Testis (tissue), 3 donors: ENCODE data around the gene ZFYVE28. TPM values are rescaled to one million over a fixed set of nuclear protein-coding genes. Genes with fewer than 3 reads are reported as not detected.

Experiments used
- DNase-seq: peaks from one replicate; pipeline ENCODE4 v3.0.0-alpha.2; 2019
- H3K27ac ChIP-seq, 2 donors: fragments of 200-600 bp; sonication (generic); one replicate each; pipeline ENCODE4 v1.5.1; 2019
- H3K27me3 ChIP-seq: fragments of 200-600 bp; sonication (generic); one replicate; pipeline ENCODE4 v1.5.1; 2019
- H3K36me3 ChIP-seq: fragments of 200-600 bp; sonication (generic); one replicate; pipeline ENCODE4 v1.5.1; 2017; ENCODE audit warnings: low read depth; ENCODE audit errors: missing control alignments
- H3K4me1 ChIP-seq: fragments of 200-600 bp; sonication (generic); one replicate; pipeline ENCODE4 v1.5.1; 2019
- H3K4me3 ChIP-seq, 2 donors: fragments of 200-600 bp; sonication (generic); one replicate each; pipeline ENCODE4 v1.5.1; 2017 to 2019
- H3K9me3 ChIP-seq: fragments of 200-600 bp; sonication (generic); one replicate; pipeline ENCODE4 v1.5.1; 2017
- CTCF ChIP-seq, 3 experiments: fragments of 450-650 bp in 2 of 3; fragments of 200-600 bp in 1 of 3; sonication (generic) in 1 of 3; IDR thresholded peaks; one replicate each; pipeline ENCODE4 v1.5.1; 2016 to 2019; ENCODE audit warnings: antibody characterized with exemption in 3 of 3, mild to moderate bottlenecking in 2 of 3, moderate library complexity in 1 of 3
- POLR2A ChIP-seq: fragments of 450-650 bp; IDR thresholded peaks from one replicate; pipeline ENCODE4 v1.6.1; 2017; ENCODE audit warnings: antibody characterized with exemption, mild to moderate bottlenecking, moderate library complexity
- WGBS, 2 donors: methylation state at CpG; one replicate each; pipeline ENCODE4 v1.1.5; 2018; 5-methylcytosine and 5-hydroxymethylcytosine counted together
- intact Hi-C: fragments of 100-400 bp; cut with DNase I; formaldehyde crosslinking; loops from one replicate; pipeline ENCODE4 v1.15.1; 2023; ENCODE audit warnings: low total_unique reads
- polyA plus RNA-seq: library from polyadenylated mRNA; stranded (reverse); fragments of 350-450 nt; fragmentation: Illumina TruSeq; extraction: RNeasy Lipid Tissue Mini Kit (QIAGEN cat#74804); gene quantifications from one replicate; pipeline ENCODE4 v1.2.3, GENCODE V29; 2014; ENCODE audit warnings: low read depth, low replicate concordance; ENCODE audit not compliant: insufficient read depth
- total RNA-seq, 2 donors: library from RNA; depleted of rRNA; stranded (reverse); fragments of >200 nt; gene quantifications; one replicate each; pipeline ENCODE4 v1.2.3, GENCODE V29; 2016

The ZFYVE28 gene
- total and polyA plus RNA-seq, 3 donors from 2014 or later: 14.7 to 55.3 (median 40.5) TPM

GRCh38 chr4:2339458-2340271 lies 78.8 kb downstream of the ZFYVE28 start:
- peak; percentile 4 for DNase-seq
- intact Hi-C loops: no loop called here
- no peaks in the 10 kb centered on the region for H3K27me3 ChIP-seq

GRCh38 chr4:2338754-2339457 lies 79.5 kb downstream of the ZFYVE28 start:
- Histone ChIP-seq H3K27ac (no peak overlapping the region), H3K4me3 (no peak overlapping the region), H3K36me3 (no peaks in the 10 kb centered on the region), H3K4me1 (no peaks in the 10 kb centered on the region), H3K9me3 (no peaks in the 10 kb centered on the region), H3K27me3 (no peaks in the 10 kb centered on the region)
- DNase-seq: no peak
- intact Hi-C loops: no loop called here
- 93% methylated on average over 27 of the region's 27 CpGs for WGBS, 2 donors
- TF ChIP-seq CTCF (IDR thresholded peaks at IDR 0.05): no peak
- TF ChIP-seq POLR2A: no peak

More at GRCh38 chr4:2339458-2340271, 78.8 kb downstream of the ZFYVE28 start:
- WGBS, 2 donors: 76 to 87% methylated on average over 13 to 39 of the region's 39 CpGs
- Histone ChIP-seq H3K4me3 (no peak overlapping the region), H3K9me3 (no peaks in the 10 kb centered on the region), H3K4me1 (no peaks in the 10 kb centered on the region), H3K27ac (no peak overlapping the region), H3K36me3 (no peaks in the 10 kb centered on the region)
- no peak for TF ChIP-seq POLR2A
- TF ChIP-seq CTCF (IDR thresholded peaks at IDR 0.05): no peak

GRCh38 chr4:2337896-2338295 lies 80.5 kb downstream of the ZFYVE28 start:
- DNase-seq: no peak
- no peak for TF ChIP-seq POLR2A
- no peak for TF ChIP-seq CTCF (IDR thresholded peaks at IDR 0.05)
- no peak overlapping the region for H3K4me3 ChIP-seq
- no peaks in the 10 kb centered on the region for H3K27me3 ChIP-seq
- no peak overlapping the region for H3K27ac ChIP-seq
- no peaks in the 10 kb centered on the region for H3K4me1 ChIP-seq
- intact Hi-C loops: no loop called here
- 95 to 96% methylated on average over 12 to 13 of the region's 13 CpGs for WGBS, 2 donors
- no peaks in the 10 kb centered on the region for H3K36me3 ChIP-seq
- H3K9me3 ChIP-seq: no peaks in the 10 kb centered on the region

- Histone ChIP-seq H3K27me3 (no peaks in the 10 kb centered on the region), H3K9me3 (no peaks in the 10 kb centered on the region), H3K27ac (no peak overlapping the region), H3K4me1 (no peaks in the 10 kb centered on the region), H3K4me3 (no peak overlapping the region), H3K36me3 (no peaks in the 10 kb centered on the region)
- intact Hi-C loops: no loop called here
- 90 to 92% methylated on average over 18 to 20 of the region's 20 CpGs for WGBS, 2 donors
- no peak for TF ChIP-seq POLR2A
- no peak for TF ChIP-seq CTCF (IDR thresholded peaks at IDR 0.05)
- DNase-seq: no peak
These were observed 81.2 kb downstream of the ZFYVE28 start for GRCh38 chr4:2337131-2337723.
